ENCODE measurements around the gene SMURF2. TPM values are rescaled to one million over a fixed set of nuclear protein-coding genes. Genes with fewer than 3 reads are reported as not detected.

The SMURF2 gene
- total and polyA plus RNA-seq, 11 donors, result 3.6 to 17.5 (median 12.2) TPM

- no peaks in the 10 kb centered on the region for H3K27me3 ChIP-seq
- no peak for DNase-seq
- peaks cover 0 to 9% (median 0%) of the 10 kb centered on the region in 12 donors for H3K9me3 ChIP-seq
- no peak for ATAC-seq
- H3K4me3 ChIP-seq, result no peak overlapping the region
- intact Hi-C loops (cut with DNase I), result loop anchor here in 2 of 10 donors (10.0 kb wide), 2 partner anchors 76 to 234 kb away; no protein-coding TSS in a partner anchor
- H3K4me1 ChIP-seq, result peaks cover 0 to 57% (median 19%) of the 10 kb centered on the region in 12 donors
- no peak for TF ChIP-seq CTCF (IDR thresholded peaks at IDR 0.05)
- no peak for TF ChIP-seq POLR2A (IDR thresholded peaks at IDR 0.05)
- H3K27ac ChIP-seq, result no peak overlapping the region
- no peaks in the 10 kb centered on the region for H3K36me3 ChIP-seq
Observed at GRCh38 chr17:64658931-64659330, 3.2 kb downstream of the SMURF2 start.

GRCh38 chr17:64657610-64658125, 4.4 kb downstream of the SMURF2 start:
- TF ChIP-seq POLR2A (IDR thresholded peaks at IDR 0.05), result no peak
- no peak for TF ChIP-seq CTCF (IDR thresholded peaks at IDR 0.05)
- intact Hi-C loops (cut with DNase I), result loop anchor here in 2 of 10 donors (10.0 kb wide), 2 partner anchors 77 to 233 kb away; no protein-coding TSS in a partner anchor
- H3K4me1 ChIP-seq, result peaks cover 0 to 67% (median 20%) of the 10 kb centered on the region in 12 donors
- peaks cover 0 to 9% (median 0%) of the 10 kb centered on the region in 12 donors for H3K9me3 ChIP-seq
- no peak overlapping the region for H3K27ac ChIP-seq
- no peaks in the 10 kb centered on the region for H3K36me3 ChIP-seq
- no peak for DNase-seq
- H3K4me3 ChIP-seq, result no peak overlapping the region
- H3K27me3 ChIP-seq, result no peaks in the 10 kb centered on the region
- 84 to 91% (median 88%) methylated on average over 6 of the region's 6 CpGs for WGBS, 4 donors
- no peak for ATAC-seq

GRCh38 chr17:64655704-64656103, 6.4 kb downstream of the SMURF2 start:
- H3K4me1 ChIP-seq, result peaks cover 0 to 65% (median 14%) of the 10 kb centered on the region in 12 donors

GRCh38 chr17:64653985-64654355, 8.1 kb downstream of the SMURF2 start:
- TF ChIP-seq POLR2A (IDR thresholded peaks at IDR 0.05), result no peak
- no peak for TF ChIP-seq CTCF (IDR thresholded peaks at IDR 0.05)
- Histone ChIP-seq H3K27ac (no peak overlapping the region), H3K36me3 (no peaks in the 10 kb centered on the region), H3K4me3 (no peak overlapping the region), H3K4me1 (peaks cover 0 to 54% (median 6%) of the 10 kb centered on the region in 12 donors), H3K27me3 (no peaks in the 10 kb centered on the region), H3K9me3 (peaks cover 0 to 9% (median 0%) of the 10 kb centered on the region in 12 donors)
- 78 to 91% (median 87%) methylated on average over 4 of the region's 4 CpGs for WGBS, 4 donors
- intact Hi-C loops (cut with DNase I), result loop anchor here in 2 of 10 donors (10.0 kb wide), 2 partner anchors 81 to 229 kb away; no protein-coding TSS in a partner anchor
- ATAC-seq, result no peak
- no peak for DNase-seq

More at GRCh38 chr17:64655704-64656103, 6.4 kb downstream of the SMURF2 start:
- no peak overlapping the region for H3K4me3 ChIP-seq
- intact Hi-C loops (cut with DNase I), result loop anchor here in 2 of 10 donors (10.0 kb wide), 2 partner anchors 79 to 231 kb away; no protein-coding TSS in a partner anchor
- no peak overlapping the region for H3K27ac ChIP-seq
- H3K27me3 ChIP-seq, result no peaks in the 10 kb centered on the region
- 92 to 100% (median 98%) methylated on average over 2 of the region's 2 CpGs for WGBS, 4 donors
- ATAC-seq (no peak), DNase-seq (no peak)
- H3K36me3 ChIP-seq, result no peaks in the 10 kb centered on the region
- H3K9me3 ChIP-seq, result peaks cover 0 to 9% (median 0%) of the 10 kb centered on the region in 12 donors
- TF ChIP-seq CTCF (IDR thresholded peaks at IDR 0.05) (no peak), POLR2A (IDR thresholded peaks at IDR 0.05) (no peak)

Data from heart left ventricle (tissue), 16 donors.